Panc1 (cell line): ENCODE data around the gene PCDHGA6. TPM values are rescaled to one million over a fixed set of nuclear protein-coding genes. Genes with fewer than 3 reads are reported as not detected.
A peak's percentile ranks its signal among the peaks of the same experiment; 100 is the strongest.

Experiments
- ATAC-seq: fragments of 200-7000 bp; cut with Tn5 transposase; 2 replicates; pipeline ENCODE4 v1.9.1; 2020; ENCODE audit warnings: mild to moderate bottlenecking, moderate library complexity
- Bru-seq: library from RNA; stranded (reverse); fragments of 400-500 nt; gene quantifications from one replicate; lab custom pipeline; 2021; lab: Mats Ljungman, UMichigan
- BruChase-seq, 2 experiments: library from RNA; stranded (reverse); fragments of 400-500 nt; gene quantifications; one replicate each; lab custom pipeline; 2021; lab: Mats Ljungman, UMichigan
- BruUV-seq: library from RNA; stranded (reverse); fragments of 400-500 nt; replicated peaks from 2 replicates; lab custom pipeline; 2021; lab: Mats Ljungman, UMichigan
- CTCF ChIA-PET: fragments of 300-600 bp; sonication (Branson Sonifier 250); formaldehyde crosslinking; loops from one replicate; lab custom pipeline; 2022; ENCODE audit warnings: antibody characterized with exemption; lab: Charles Lee
- POLR2A ChIA-PET: fragments of 300-600 bp; sonication (Branson Sonifier 250); formaldehyde crosslinking; loops from one replicate; lab custom pipeline; 2022; ENCODE audit warnings: antibody characterized with exemption; lab: Charles Lee
- DNase-seq: peaks from one replicate; pipeline ENCODE4 v3.0.0-alpha.2; 2010; ENCODE audit warnings: low read depth, low spot score
- H3K27ac ChIP-seq: 2 replicates; pipeline ENCODE4 v1.5.1; 2011; ENCODE audit warnings: mild to moderate bottlenecking, low read length, inconsistent platforms
- H3K27me3 ChIP-seq: fragments of 200-500 bp; sonication (Bioruptor generic); 2 replicates; pipeline ENCODE4 v1.6.0; 2014; ENCODE audit warnings: low read length, inconsistent platforms; ENCODE audit not compliant: control insufficient read depth, insufficient read depth
- H3K36me3 ChIP-seq: fragments of 200-500 bp; sonication (Bioruptor generic); 2 replicates; pipeline ENCODE4 v1.5.1; 2014; ENCODE audit warnings: inconsistent platforms, mild to moderate bottlenecking, low read length, moderate library complexity; ENCODE audit not compliant: control insufficient read depth, insufficient read depth
- H3K4me1 ChIP-seq: 2 replicates; pipeline ENCODE4 v1.5.1; 2011; ENCODE audit warnings: inconsistent platforms, mild to moderate bottlenecking, low read length, moderate library complexity; ENCODE audit not compliant: control insufficient read depth, insufficient read depth
- H3K4me3 ChIP-seq, 2 experiments: 2 replicates each; pipeline ENCODE4 v1.5.1; 2011 to 2012; ENCODE audit warnings: low read depth in 2 of 2, low read length in 2 of 2, mild to moderate bottlenecking in 2 of 2, inconsistent platforms in 1 of 2, moderate library complexity in 1 of 2
- H3K9me3 ChIP-seq: fragments of 200-500 bp; sonication (Bioruptor generic); 2 replicates; pipeline ENCODE4 v1.5.1; 2014; ENCODE audit warnings: low read depth, mild to moderate bottlenecking, inconsistent platforms, low read length, moderate library complexity; ENCODE audit not compliant: control insufficient read depth, insufficient read depth
- POLR2AphosphoS5 ChIP-seq: IDR thresholded peaks from 2 replicates; pipeline ENCODE4 v1.6.1; 2012; ENCODE audit warnings: mild to moderate bottlenecking, low read depth, low read length, moderate library complexity
- SIN3A ChIP-seq: IDR thresholded peaks from 2 replicates; pipeline ENCODE4 v1.6.1; 2012; ENCODE audit warnings: low read depth, mild to moderate bottlenecking, low read length, moderate library complexity, borderline replicate concordance; ENCODE audit not compliant: insufficient read depth
- TCF7L2 ChIP-seq: IDR thresholded peaks from 2 replicates; pipeline ENCODE4 v1.6.1; 2011; ENCODE audit warnings: mild to moderate bottlenecking, low read depth, low read length, inconsistent platforms
- in situ Hi-C: cut with HindIII; loops from 2 replicates; pipeline ENCODE4 v1.10.0; 2016; ENCODE audit warnings: low sequenced_read_pairs, low pct_unique_long_range_greater_than_20kb
- intact Hi-C: fragments of 100-400 bp; cut with micrococcal nuclease; formaldehyde crosslinking; loops from one replicate; pipeline ENCODE4 v1.10.0; 2022; ENCODE audit not compliant: unreplicated experiment
- long read RNA-seq: library from polyadenylated mRNA; unstranded; transcript quantifications from one replicate; pipeline ENCODE4 v2.0.0, GENCODE V29; 2021; ENCODE audit not compliant: unreplicated experiment
- polyA plus RNA-seq: library from polyadenylated mRNA; unstranded; fragments of >200 nt; gene quantifications from one replicate; pipeline ENCODE4 v1.2.1, GENCODE V29; 2012; ENCODE audit warnings: missing spikeins; ENCODE audit not compliant: insufficient read length
- total RNA-seq: library from RNA; stranded (reverse); gene quantifications from one replicate; pipeline ENCODE4 v1.2.1, GENCODE V29; 2021; ENCODE audit not compliant: unreplicated experiment
- TF ChIP-seq, protein P1 (sequence below): fragments of 450-650 bp; IDR thresholded peaks from 2 replicates; pipeline ENCODE4 v1.5.1; 2017; ENCODE audit warnings: mild to moderate bottlenecking
- TF ChIP-seq, protein P2 (sequence below), 2 experiments: IDR thresholded peaks; 2 replicates each; pipeline ENCODE4 v1.6.1; 2011 to 2012; ENCODE audit warnings: low read depth in 2 of 2, control low read depth in 1 of 2, low read length in 1 of 2, mild to moderate bottlenecking in 1 of 2, moderate library complexity in 1 of 2; ENCODE audit not compliant: insufficient read depth in 1 of 2

PCDHGA6 gene
- total RNA-seq (0.59 TPM), Bru-seq, nascent RNA (percentile 44 among the genes with signal in this experiment), BruChase-seq, experiment 1, labeled RNA remaining after a 2-hour chase (percentile 51 among the genes with signal in this experiment), BruChase-seq, experiment 2, labeled RNA remaining after a 6-hour chase (percentile 55 among the genes with signal in this experiment)
- polyA plus RNA-seq = 0.38 TPM
- long read RNA-seq = 0 reads

DNA sequence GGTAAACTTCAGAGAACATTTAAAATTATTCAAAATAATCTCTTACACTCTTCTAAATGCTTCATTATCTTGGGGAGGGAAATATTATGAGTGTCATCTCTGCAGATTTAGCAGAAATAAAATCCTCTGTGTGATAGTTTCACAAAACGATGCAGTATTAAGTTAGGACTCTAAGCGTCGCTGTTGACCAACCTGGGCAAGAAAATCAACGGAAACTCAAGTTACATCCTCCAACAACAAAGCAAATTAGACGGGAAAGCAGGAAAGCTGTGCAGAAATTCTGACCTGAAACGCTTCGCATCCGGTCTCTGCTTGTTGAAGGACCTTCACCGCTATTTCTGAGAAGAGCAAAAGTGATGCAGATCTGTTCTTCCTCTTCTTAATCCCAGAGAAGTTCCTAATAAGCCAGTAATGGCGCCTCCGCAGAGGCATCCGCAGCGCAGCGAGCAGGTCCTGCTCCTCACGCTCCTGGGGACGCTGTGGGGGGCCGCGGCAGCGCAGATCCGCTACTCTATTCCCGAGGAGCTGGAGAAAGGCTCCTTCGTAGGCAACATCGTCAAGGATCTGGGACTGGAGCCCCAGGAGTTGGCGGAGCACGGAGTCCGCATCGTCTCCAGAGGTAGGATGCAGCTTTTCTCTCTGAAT, at the start of gene PCDHGA6:
Gene PCDHGA6, plus strand, starts transcription at position 219 of the 645 bp plus-strand sequence. Its CDS starts 193 bp downstream, at position 412.
- no peak for TF ChIP-seq SIN3A
- ATAC-seq (no peak), DNase-seq (no peak)
- Histone ChIP-seq H3K36me3 (no peaks in the 10 kb centered on the region), H3K4me3 (no peak within 1 kb of the TSS), H3K27me3 (no peaks in the 10 kb centered on the region), H3K9me3 (peaks cover 7% of the 10 kb centered on the region; the same call in 1 of the 2 replicates), H3K4me1 (no peaks in the 10 kb centered on the region), H3K27ac (no peak within 1 kb of the TSS)
- intact Hi-C loops (no loop called here), in situ Hi-C loops (no loop called here)
- no TSS peak for BruUV-seq
- ChIA-PET POLR2A (interaction anchor here (0.6 kb wide), 2 partner anchors 57 to 861 kb away, joined by 4 read pairs; no protein-coding TSS in a partner anchor), CTCF (no interaction called here)

DNA sequence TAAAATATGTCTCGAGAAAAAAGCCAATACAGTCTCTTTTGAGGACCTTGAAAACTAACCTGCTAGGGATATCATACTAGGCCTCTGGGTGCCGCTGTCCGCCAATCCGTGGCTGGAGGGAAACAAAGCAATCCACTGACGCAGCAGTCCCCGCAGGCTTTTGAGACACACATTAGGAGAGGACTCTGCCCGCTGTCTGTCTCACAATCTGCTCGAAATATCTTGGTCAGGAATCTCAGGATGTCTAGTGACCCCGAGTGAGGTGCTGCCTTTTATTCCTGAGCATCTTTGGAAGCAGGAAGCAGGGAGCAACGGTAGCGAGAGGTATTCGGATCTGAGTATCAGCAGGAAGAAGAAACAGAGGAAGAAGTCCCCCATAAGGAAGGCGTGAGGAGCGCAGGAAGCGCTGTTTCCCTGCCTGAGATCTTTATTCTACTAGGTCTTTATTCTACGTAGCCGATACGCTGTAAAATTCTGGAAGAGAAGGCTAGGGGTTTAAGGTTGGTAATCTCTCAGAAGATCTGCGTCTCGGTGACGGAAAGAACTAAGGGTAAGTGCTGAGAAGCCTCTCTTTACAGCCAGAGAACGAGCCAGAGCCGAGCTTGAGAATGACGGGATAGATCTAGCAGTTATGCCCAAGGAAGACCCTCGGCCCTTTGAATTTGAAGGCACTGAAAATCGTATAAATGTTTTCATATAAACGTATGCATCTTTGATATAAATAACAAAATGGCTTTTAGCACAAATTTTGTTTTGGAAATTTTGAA, 47.4 kb upstream of the PCDHGA6 start:
- intact Hi-C loops (no loop called here), in situ Hi-C loops (loop anchor here (25.0 kb wide), 1 partner anchor 139 kb away; the partner anchor contains the start of genes PCDHB10, PCDHB11, PCDHB16 and PCDHB8)
- Histone ChIP-seq H3K27me3 (no peaks in the 10 kb centered on the region), H3K4me3 (peak overlapping the region; percentile 50 to 77), H3K9me3 (peaks cover 10% of the 10 kb centered on the region; the same call in 1 of the 2 replicates), H3K36me3 (no peaks in the 10 kb centered on the region), H3K27ac (peak overlapping the region; percentile 73), H3K4me1 (no peaks in the 10 kb centered on the region)
- BruUV-seq = no TSS peak
- TF ChIP-seq TCF7L2 = no peak
- TF ChIP-seq POLR2AphosphoS5 = no peak
- no peak for TF ChIP-seq SIN3A
- TF ChIP-seq, protein P1, sequence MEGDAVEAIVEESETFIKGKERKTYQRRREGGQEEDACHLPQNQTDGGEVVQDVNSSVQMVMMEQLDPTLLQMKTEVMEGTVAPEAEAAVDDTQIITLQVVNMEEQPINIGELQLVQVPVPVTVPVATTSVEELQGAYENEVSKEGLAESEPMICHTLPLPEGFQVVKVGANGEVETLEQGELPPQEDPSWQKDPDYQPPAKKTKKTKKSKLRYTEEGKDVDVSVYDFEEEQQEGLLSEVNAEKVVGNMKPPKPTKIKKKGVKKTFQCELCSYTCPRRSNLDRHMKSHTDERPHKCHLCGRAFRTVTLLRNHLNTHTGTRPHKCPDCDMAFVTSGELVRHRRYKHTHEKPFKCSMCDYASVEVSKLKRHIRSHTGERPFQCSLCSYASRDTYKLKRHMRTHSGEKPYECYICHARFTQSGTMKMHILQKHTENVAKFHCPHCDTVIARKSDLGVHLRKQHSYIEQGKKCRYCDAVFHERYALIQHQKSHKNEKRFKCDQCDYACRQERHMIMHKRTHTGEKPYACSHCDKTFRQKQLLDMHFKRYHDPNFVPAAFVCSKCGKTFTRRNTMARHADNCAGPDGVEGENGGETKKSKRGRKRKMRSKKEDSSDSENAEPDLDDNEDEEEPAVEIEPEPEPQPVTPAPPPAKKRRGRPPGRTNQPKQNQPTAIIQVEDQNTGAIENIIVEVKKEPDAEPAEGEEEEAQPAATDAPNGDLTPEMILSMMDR = peak; percentile 82
- TF ChIP-seq, protein P2, sequence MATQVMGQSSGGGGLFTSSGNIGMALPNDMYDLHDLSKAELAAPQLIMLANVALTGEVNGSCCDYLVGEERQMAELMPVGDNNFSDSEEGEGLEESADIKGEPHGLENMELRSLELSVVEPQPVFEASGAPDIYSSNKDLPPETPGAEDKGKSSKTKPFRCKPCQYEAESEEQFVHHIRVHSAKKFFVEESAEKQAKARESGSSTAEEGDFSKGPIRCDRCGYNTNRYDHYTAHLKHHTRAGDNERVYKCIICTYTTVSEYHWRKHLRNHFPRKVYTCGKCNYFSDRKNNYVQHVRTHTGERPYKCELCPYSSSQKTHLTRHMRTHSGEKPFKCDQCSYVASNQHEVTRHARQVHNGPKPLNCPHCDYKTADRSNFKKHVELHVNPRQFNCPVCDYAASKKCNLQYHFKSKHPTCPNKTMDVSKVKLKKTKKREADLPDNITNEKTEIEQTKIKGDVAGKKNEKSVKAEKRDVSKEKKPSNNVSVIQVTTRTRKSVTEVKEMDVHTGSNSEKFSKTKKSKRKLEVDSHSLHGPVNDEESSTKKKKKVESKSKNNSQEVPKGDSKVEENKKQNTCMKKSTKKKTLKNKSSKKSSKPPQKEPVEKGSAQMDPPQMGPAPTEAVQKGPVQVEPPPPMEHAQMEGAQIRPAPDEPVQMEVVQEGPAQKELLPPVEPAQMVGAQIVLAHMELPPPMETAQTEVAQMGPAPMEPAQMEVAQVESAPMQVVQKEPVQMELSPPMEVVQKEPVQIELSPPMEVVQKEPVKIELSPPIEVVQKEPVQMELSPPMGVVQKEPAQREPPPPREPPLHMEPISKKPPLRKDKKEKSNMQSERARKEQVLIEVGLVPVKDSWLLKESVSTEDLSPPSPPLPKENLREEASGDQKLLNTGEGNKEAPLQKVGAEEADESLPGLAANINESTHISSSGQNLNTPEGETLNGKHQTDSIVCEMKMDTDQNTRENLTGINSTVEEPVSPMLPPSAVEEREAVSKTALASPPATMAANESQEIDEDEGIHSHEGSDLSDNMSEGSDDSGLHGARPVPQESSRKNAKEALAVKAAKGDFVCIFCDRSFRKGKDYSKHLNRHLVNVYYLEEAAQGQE (IDR thresholded peaks at IDR 0.05; ENCODE audit: insufficient read depth in 1 of 2, low read depth in 2 of 2, low read length in 1 of 2) = no peak
- POLR2A ChIA-PET = no interaction called here
- no peak for DNase-seq
- CTCF ChIA-PET = interaction anchor here (0.6 to 0.7 kb wide), 3 partner anchors 24 to 1598 kb away, joined by 3 to 8 read pairs (median 3); partner anchors contain the start of gene PCDHGB1
- peak; percentile 94 for ATAC-seq
